CD14-positive monocyte (primary cell): ENCODE results near the gene OLFML1. TPM values are rescaled to one million over a fixed set of nuclear protein-coding genes. Genes with fewer than 3 reads are reported as not detected.
A peak's percentile ranks its signal among the peaks of the same experiment; 100 is the strongest.

ENCODE experiments used
- DNase-seq, 3 donors: peaks; one replicate each; pipeline ENCODE4 v3.0.0-alpha.2; 2011 to 2022
- H2AFZ ChIP-seq: 2 replicates; pipeline ENCODE4 v1.6.0; 2012; ENCODE audit warnings: mild to moderate bottlenecking, low read depth, low read length, inconsistent platforms; ENCODE audit not compliant: insufficient read depth, poor library complexity, severe bottlenecking
- H3K27ac ChIP-seq, 2 donors: 1 replicate in 1 of 2; 2 replicates in 1 of 2; pipeline ENCODE4 v1.5.1; 2012 to 2013; ENCODE audit warnings: low read length in 2 of 2, control low read depth in 1 of 2, inconsistent platforms in 1 of 2, low read depth in 1 of 2, mild to moderate bottlenecking in 1 of 2
- H3K27me3 ChIP-seq, 2 donors: one replicate each; pipeline versions ENCODE4 v1.6.0 to v1.6.1; 2011 to 2013; ENCODE audit warnings: low read length in 2 of 2; ENCODE audit not compliant: control insufficient read depth in 2 of 2, insufficient read depth in 2 of 2
- H3K36me3 ChIP-seq, 2 donors: replicated peaks in 1 of 2; 1 replicate in 1 of 2; 2 replicates in 1 of 2; pipeline versions ENCODE4 v1.5.1 to v1.6.1; 2012 to 2013; ENCODE audit warnings: low read length in 2 of 2, control low read depth in 1 of 2, inconsistent platforms in 1 of 2, mild to moderate bottlenecking in 1 of 2; ENCODE audit not compliant: insufficient read depth in 2 of 2, control insufficient read depth in 1 of 2
- H3K4me1 ChIP-seq, 2 donors: 1 replicate in 1 of 2; 2 replicates in 1 of 2; pipeline versions ENCODE4 v1.5.1 to v1.6.1; 2012 to 2013; ENCODE audit warnings: low read length in 2 of 2, control low read depth in 1 of 2, inconsistent platforms in 1 of 2, mild to moderate bottlenecking in 1 of 2, moderate library complexity in 1 of 2; ENCODE audit not compliant: insufficient read depth in 2 of 2, control insufficient read depth in 1 of 2
- H3K4me2 ChIP-seq: replicated peaks from 2 replicates; pipeline ENCODE3; 2012; ENCODE audit warnings: low read length, moderate library complexity, mild to moderate bottlenecking; ENCODE audit not compliant: poor library complexity, severe bottlenecking; ENCODE audit errors: extremely low read depth
- H3K4me3 ChIP-seq, 3 experiments: fragments of 200-600 bp in 1 of 3; sonication (generic) in 1 of 3; replicated peaks in 1 of 3; 1 replicate in 2 of 3; 2 replicates in 1 of 3; pipeline ENCODE4 v1.5.1; 2011 to 2013; ENCODE audit warnings: low read length in 3 of 3, mild to moderate bottlenecking in 3 of 3, control low read depth in 2 of 3, low read depth in 2 of 3, inconsistent platforms in 1 of 3, moderate library complexity in 1 of 3
- H3K79me2 ChIP-seq: 2 replicates; pipeline ENCODE4 v1.6.0; 2012; ENCODE audit warnings: mild to moderate bottlenecking, control low read depth, inconsistent platforms, low read length, moderate library complexity; ENCODE audit not compliant: insufficient read depth
- H3K9ac ChIP-seq: 2 replicates; pipeline ENCODE4 v1.6.0; 2017; ENCODE audit warnings: low read length, mild to moderate bottlenecking; ENCODE audit not compliant: insufficient read depth, poor library complexity, severe bottlenecking
- H3K9me3 ChIP-seq, 2 donors: replicated peaks in 1 of 2; 1 replicate in 1 of 2; 2 replicates in 1 of 2; pipeline versions ENCODE4 v1.5.1 to v1.6.1; 2012 to 2013; ENCODE audit warnings: low read length in 2 of 2, control low read depth in 1 of 2; ENCODE audit not compliant: control insufficient read depth in 1 of 2, insufficient read depth in 1 of 2
- H4K20me1 ChIP-seq: 2 replicates; pipeline ENCODE4 v1.6.0; 2012; ENCODE audit warnings: mild to moderate bottlenecking, low read length, control low read depth, moderate library complexity; ENCODE audit not compliant: insufficient read depth
- H3K27ac Mint-ChIP-seq, 7 donors: one replicate each; pipeline ENCODE4 v1.8.0; 2020; ENCODE audit warnings: mild to moderate bottlenecking in 7 of 7, mixed read lengths in 7 of 7, moderate library complexity in 6 of 7, inconsistent platforms in 2 of 7
- H3K27me3 Mint-ChIP-seq, 3 donors: one replicate each; pipeline ENCODE4 v1.8.0; 2021 to 2022; ENCODE audit warnings: low read depth in 3 of 3, mild to moderate bottlenecking in 3 of 3, mixed read lengths in 3 of 3, moderate library complexity in 3 of 3, inconsistent platforms in 1 of 3
- H3K36me3 Mint-ChIP-seq, 2 donors: one replicate each; pipeline ENCODE4 v1.8.0; 2020; ENCODE audit warnings: mixed read lengths in 2 of 2, inconsistent platforms in 1 of 2, mild to moderate bottlenecking in 1 of 2
- H3K4me1 Mint-ChIP-seq: one replicate; pipeline ENCODE4 v1.8.0; 2020; ENCODE audit warnings: mild to moderate bottlenecking, mixed read lengths
- H3K4me3 Mint-ChIP-seq, 2 donors: one replicate each; pipeline ENCODE4 v1.8.0; 2020; ENCODE audit warnings: mild to moderate bottlenecking in 2 of 2, mixed read lengths in 2 of 2, moderate library complexity in 1 of 2
- H3K9me3 Mint-ChIP-seq, 7 donors: one replicate each; pipeline ENCODE4 v1.8.0; 2020 to 2022; ENCODE audit warnings: mixed read lengths in 7 of 7, mild to moderate bottlenecking in 6 of 7, moderate library complexity in 6 of 7, inconsistent platforms in 2 of 7
- WGBS: methylation state at CpG from one replicate; pipeline ENCODE4 v1.1.5; 2013; ENCODE audit warnings: missing lambda C conversion rate; ENCODE audit not compliant: insufficient coverage; 5-methylcytosine and 5-hydroxymethylcytosine counted together
- intact Hi-C, 2 donors: fragments of 100-400 bp; cut with micrococcal nuclease; formaldehyde crosslinking; loops; one replicate each; pipeline versions ENCODE4 v1.15.0 to v1.15.1; 2023
- polyA plus RNA-seq, 3 donors: library from polyadenylated mRNA; depleted of rRNA in 1 of 3; unstranded in 2 of 3; stranded (reverse) in 1 of 3; fragments of 300-500 nt in 2 of 3; fragments of >200 nt in 1 of 3; fragmentation: Illumina TruSeq in 2 of 3; gene quantifications; 1 replicate in 2 of 3; 2 replicates in 1 of 3; pipeline ENCODE4 v1.2.3, GENCODE V29; 2012 to 2021
- TF ChIP-seq, protein P1 (sequence below): fragments of 200-600 bp; IDR thresholded peaks from one replicate; pipeline ENCODE4 v1.8.0; 2022; ENCODE audit warnings: antibody characterized with exemption, mild to moderate bottlenecking

Gene OLFML1
- polyA plus RNA-seq, 3 donors: 0.11 to 0.17 TPM; not detected in 1

DNA sequence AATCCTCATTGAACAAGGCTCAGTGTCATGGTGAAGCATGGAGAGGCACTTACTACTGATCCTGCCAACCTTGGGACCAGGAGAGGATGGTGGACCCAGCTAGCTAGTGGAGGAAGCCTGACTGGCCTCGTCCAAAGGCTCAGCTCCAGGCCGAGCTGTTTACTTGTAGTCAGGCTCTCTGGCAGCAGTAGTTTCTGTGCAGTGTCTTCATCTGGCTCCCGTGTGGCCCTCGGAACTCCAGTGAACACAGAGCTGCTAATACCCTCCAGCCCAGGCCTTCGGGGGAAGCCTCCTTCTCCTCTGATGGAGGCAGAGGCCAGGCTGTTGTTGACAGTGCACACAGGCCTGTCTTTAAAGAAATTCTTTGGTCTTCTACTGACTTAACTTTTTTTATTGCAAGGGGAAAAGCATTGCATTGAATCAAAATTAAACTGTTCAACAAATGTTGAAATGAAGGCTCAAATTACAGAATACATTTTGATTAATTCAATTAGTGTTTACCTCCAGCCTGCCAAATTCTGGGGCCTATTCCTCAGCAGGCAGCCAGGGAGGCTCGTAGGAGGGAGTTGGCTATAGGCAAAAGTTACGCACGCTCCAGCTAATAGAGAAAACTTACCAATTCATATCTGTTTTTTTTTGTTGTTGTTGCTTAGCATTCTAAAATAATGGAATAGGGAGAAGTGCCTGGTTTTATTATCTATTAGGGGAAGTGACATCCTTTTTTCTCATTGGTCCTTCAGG is 47.3 kb downstream of the OLFML1 start:
- Histone ChIP-seq H3K4me2 (no peak overlapping the region), H3K27ac (no peak overlapping the region), H3K79me2 (peaks cover 6% of the 10 kb centered on the region), H3K9me3 (no peaks in the 10 kb centered on the region), H3K9ac (no peak overlapping the region), H2AFZ (no peak overlapping the region), H3K27me3 (no peaks in the 10 kb centered on the region), H3K4me3 (no peak overlapping the region), H3K4me1 (peaks cover 23 to 36% of the 10 kb centered on the region in 2 donors), H4K20me1 (peaks cover 98% of the 10 kb centered on the region), H3K36me3 (peaks cover 0 to 7% of the 10 kb centered on the region in 2 donors)
- Mint-ChIP-seq H3K4me1 (peaks cover 51% of the 10 kb centered on the region), H3K27ac (no peak overlapping the region), H3K27me3 (peaks cover 1 to 10% (median 6%) of the 10 kb centered on the region in 3 donors), H3K36me3 (peaks cover 25 to 32% of the 10 kb centered on the region in 2 donors), H3K9me3 (peaks cover 0 to 2% (median 0%) of the 10 kb centered on the region in 7 donors), H3K4me3 (no peak overlapping the region)
- DNase-seq: no peak
- intact Hi-C loops: no loop called here
- 100% methylated on average over 3 of the region's 8 CpGs for WGBS
- TF ChIP-seq, protein P1, sequence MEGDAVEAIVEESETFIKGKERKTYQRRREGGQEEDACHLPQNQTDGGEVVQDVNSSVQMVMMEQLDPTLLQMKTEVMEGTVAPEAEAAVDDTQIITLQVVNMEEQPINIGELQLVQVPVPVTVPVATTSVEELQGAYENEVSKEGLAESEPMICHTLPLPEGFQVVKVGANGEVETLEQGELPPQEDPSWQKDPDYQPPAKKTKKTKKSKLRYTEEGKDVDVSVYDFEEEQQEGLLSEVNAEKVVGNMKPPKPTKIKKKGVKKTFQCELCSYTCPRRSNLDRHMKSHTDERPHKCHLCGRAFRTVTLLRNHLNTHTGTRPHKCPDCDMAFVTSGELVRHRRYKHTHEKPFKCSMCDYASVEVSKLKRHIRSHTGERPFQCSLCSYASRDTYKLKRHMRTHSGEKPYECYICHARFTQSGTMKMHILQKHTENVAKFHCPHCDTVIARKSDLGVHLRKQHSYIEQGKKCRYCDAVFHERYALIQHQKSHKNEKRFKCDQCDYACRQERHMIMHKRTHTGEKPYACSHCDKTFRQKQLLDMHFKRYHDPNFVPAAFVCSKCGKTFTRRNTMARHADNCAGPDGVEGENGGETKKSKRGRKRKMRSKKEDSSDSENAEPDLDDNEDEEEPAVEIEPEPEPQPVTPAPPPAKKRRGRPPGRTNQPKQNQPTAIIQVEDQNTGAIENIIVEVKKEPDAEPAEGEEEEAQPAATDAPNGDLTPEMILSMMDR: no peak

DNA sequence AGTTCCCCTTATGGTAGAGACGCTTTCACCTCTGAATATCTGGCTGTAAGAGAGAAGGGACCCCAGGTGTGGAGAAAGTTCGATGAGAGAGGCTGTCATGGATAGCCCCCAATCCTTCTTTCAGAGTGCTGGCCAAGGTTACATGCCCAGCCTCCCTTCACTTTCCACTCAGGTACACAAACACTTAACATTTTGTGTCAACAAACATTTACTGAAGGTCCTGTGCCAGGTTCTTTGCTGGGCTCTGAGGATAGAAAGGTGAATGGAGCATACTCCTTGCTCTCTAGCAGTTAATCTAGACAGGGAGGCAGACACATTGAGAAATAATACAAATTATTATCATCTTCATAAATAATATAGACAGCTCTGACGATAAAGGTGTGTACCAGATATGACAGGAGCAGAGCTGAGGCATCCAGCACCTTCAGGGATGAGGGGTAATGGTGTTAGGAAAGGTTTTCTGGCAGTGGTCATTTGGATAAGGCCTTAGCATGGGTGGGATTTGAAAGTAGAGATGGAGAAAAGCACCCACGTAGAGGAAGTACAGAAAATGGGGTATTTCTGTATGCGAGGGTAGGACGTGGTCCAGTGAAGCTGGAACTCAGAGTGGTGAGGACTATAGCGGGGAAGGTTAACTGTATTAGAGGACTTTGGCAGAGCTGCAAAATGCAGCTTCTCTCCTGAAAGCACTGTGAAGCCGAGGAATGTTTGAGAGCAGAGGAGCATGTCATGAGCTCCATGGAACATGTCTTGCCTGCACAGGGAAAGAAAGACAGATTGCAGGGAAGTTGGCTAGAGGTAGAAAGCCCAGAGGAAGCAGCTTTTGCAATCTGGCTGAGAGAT is 48.1 kb downstream of the OLFML1 start:
- intact Hi-C loops: no loop called here
- no peak overlapping the region for H3K4me3 Mint-ChIP-seq

More for the DNA sequence above, 48.1 kb downstream of the OLFML1 start:
- Histone ChIP-seq H3K27me3 (no peaks in the 10 kb centered on the region), H3K79me2 (peaks cover 5% of the 10 kb centered on the region), H4K20me1 (peaks cover 100% of the 10 kb centered on the region), H3K27ac (no peak overlapping the region), H3K9ac (no peak overlapping the region), H2AFZ (no peak overlapping the region), H3K4me3 (no peak overlapping the region), H3K9me3 (no peaks in the 10 kb centered on the region), H3K4me1 (peaks cover 15 to 27% of the 10 kb centered on the region in 2 donors), H3K4me2 (no peak overlapping the region), H3K36me3 (peaks cover 0 to 7% of the 10 kb centered on the region in 2 donors)
- H3K27me3 Mint-ChIP-seq: peaks cover 1 to 10% (median 9%) of the 10 kb centered on the region in 3 donors
- peaks cover 24 to 36% of the 10 kb centered on the region in 2 donors for H3K36me3 Mint-ChIP-seq
- peaks cover 0 to 2% (median 0%) of the 10 kb centered on the region in 7 donors for H3K9me3 Mint-ChIP-seq
- TF ChIP-seq, protein P1: no peak
- no peak for DNase-seq
- peak overlapping the region in 2 of 7 donors; percentile 18 to 23 for H3K27ac Mint-ChIP-seq
- peaks cover 51% of the 10 kb centered on the region for H3K4me1 Mint-ChIP-seq
- WGBS: 81% methylated on average over 5 of the region's 8 CpGs
